ENCODE measurements around the gene TPTE. TPM values are rescaled to one million over a fixed set of nuclear protein-coding genes. Genes with fewer than 3 reads are reported as not detected.
"Not testable (repeated sequence)": the region's sequence is repeated elsewhere in the genome, so short reads cannot be mapped to it uniquely, and the experiment has no call there.

Gene TPTE
- total RNA-seq, 2 donors from 2014 or later: not detected

GRCh38 chr21:10640446-10640845 is 119.1 kb downstream of the TPTE start:
- Histone ChIP-seq H3K9me3 (peaks cover 8% of the 10 kb centered on the region), H3K27me3 (no peaks in the 10 kb centered on the region), H3K4me3 (no peak overlapping the region), H3K36me3 (no peaks in the 10 kb centered on the region), H3K9ac (ENCODE audit: low read depth in 2 of 2, low read length in 2 of 2) (no peak overlapping the region), H3K4me1 (no peaks in the 10 kb centered on the region), H3K27ac (no peak overlapping the region)
- TF ChIP-seq, protein P1, sequence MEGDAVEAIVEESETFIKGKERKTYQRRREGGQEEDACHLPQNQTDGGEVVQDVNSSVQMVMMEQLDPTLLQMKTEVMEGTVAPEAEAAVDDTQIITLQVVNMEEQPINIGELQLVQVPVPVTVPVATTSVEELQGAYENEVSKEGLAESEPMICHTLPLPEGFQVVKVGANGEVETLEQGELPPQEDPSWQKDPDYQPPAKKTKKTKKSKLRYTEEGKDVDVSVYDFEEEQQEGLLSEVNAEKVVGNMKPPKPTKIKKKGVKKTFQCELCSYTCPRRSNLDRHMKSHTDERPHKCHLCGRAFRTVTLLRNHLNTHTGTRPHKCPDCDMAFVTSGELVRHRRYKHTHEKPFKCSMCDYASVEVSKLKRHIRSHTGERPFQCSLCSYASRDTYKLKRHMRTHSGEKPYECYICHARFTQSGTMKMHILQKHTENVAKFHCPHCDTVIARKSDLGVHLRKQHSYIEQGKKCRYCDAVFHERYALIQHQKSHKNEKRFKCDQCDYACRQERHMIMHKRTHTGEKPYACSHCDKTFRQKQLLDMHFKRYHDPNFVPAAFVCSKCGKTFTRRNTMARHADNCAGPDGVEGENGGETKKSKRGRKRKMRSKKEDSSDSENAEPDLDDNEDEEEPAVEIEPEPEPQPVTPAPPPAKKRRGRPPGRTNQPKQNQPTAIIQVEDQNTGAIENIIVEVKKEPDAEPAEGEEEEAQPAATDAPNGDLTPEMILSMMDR (IDR thresholded peaks at IDR 0.05): no peak
- no peak for DNase-seq
- intact Hi-C loops (cut with DNase I): no loop called here

DNA sequence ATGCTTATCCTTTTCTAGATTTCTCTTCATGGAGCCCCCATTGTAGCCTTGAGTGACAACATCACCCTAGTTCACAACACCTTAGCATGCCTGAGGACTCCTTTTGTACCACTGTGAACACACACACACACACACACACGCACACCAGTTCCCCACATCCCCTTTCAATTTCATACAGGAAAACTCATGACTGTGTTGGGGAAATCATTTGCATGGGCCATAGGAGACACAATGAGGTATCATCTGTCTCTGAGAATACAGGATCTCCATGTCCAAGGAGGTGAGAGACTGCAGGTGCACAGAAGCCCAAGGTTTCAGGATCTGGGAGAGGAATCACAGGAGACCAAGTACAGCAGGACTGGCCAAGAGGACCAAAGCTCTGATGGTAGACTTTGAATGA is 119.7 kb downstream of the TPTE start:
- Histone ChIP-seq H3K9ac (ENCODE audit: low read depth in 2 of 2, low read length in 2 of 2) (no peak overlapping the region), H3K27ac (no peak overlapping the region), H3K36me3 (no peaks in the 10 kb centered on the region), H3K9me3 (peaks cover 8% of the 10 kb centered on the region), H3K27me3 (no peaks in the 10 kb centered on the region), H3K4me1 (no peaks in the 10 kb centered on the region), H3K4me3 (no peak overlapping the region)
- TF ChIP-seq, protein P1 (IDR thresholded peaks at IDR 0.05): no peak
- intact Hi-C loops (cut with DNase I): no loop called here
- DNase-seq: no peak

GRCh38 chr21:10645667-10646066 is 124.3 kb downstream of the TPTE start:
- intact Hi-C loops (cut with DNase I); H3K9ac ChIP-seq (ENCODE audit: low read depth in 2 of 2, low read length in 2 of 2); H3K27ac ChIP-seq; H3K4me1 ChIP-seq; H3K4me3 ChIP-seq; DNase-seq; H3K27me3 ChIP-seq; H3K9me3 ChIP-seq; H3K36me3 ChIP-seq: not testable (repeated sequence)

DNA sequence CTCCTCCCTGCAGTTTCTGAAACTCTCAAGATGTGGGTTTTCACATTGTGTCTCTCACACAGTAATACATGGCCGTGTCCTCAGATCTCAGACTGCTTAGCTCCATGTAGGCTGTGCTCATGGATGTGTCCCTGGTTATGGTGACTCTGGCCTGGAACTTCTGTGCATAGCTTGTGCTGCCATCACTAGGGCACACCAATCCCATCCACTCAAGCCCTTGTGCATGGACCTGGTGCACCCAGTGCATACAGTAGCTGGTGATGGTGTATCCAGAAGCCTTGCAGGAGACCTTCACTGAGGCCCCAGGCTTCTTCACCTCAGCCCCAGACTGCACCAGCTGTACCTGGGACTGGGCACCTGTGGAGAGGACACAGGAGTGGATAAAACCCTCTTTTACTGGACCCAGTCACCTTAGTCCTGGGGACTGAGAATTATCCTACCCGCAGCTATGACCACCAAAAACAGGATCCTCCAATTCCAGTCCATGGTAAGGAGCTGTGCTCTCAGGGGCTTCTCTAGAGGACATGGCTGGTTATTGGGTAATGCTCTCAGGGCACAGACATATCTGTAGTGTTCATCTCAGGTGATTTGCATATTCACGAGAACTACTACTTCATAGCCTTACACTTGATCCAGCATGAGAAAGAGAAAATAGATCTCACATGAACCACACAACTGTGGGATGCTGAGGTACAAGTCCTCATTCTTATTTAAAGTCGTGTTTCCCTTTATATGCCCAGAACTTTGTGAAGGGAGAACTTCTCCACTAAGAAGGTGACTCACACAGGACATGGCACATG is 128.2 kb downstream of the TPTE start:
- H3K9me3 ChIP-seq; H3K9ac ChIP-seq (ENCODE audit: low read depth in 2 of 2, low read length in 2 of 2); H3K4me3 ChIP-seq; H3K36me3 ChIP-seq; DNase-seq; H3K27ac ChIP-seq; H3K27me3 ChIP-seq; intact Hi-C loops (cut with DNase I); H3K4me1 ChIP-seq: not testable (repeated sequence)

DNA sequence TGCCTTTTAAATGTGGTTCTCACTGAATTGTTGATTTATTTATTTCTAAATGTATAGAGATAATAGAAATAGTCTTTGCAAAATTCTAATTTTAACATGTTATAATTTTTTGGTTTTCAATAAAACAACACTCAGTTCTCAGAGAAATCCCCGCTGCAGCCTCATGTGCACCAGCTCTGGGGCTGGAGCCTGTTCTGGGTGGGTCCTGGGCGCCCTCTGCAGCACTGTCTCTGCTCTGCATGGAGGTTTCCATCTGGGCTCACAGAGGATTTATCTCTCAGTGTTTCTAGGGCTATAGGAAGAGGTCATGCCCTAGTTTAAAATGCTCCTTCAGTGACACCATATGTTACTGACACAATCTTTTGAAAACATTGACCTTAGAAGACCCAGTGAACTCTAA is 128.9 kb downstream of the TPTE start:
- H3K4me3 ChIP-seq; H3K9ac ChIP-seq (ENCODE audit: low read depth in 2 of 2, low read length in 2 of 2); H3K4me1 ChIP-seq; H3K36me3 ChIP-seq; DNase-seq; H3K27me3 ChIP-seq; intact Hi-C loops (cut with DNase I); H3K9me3 ChIP-seq; H3K27ac ChIP-seq: not testable (repeated sequence)

All from colonic mucosa (tissue), 4 donors.